MM.1S (cell line): ENCODE measurements around the gene CRIP2.

ENCODE experiments used
- DNase-seq: peaks from one replicate; pipeline ENCODE4 v3.0.0-alpha.2; 2015
- H2AFZ ChIP-seq: fragments of 300-600 bp; sonication (generic); 2 replicates; pipeline ENCODE4 v1.6.0; 2016; ENCODE audit warnings: antibody characterized with exemption, low read length
- H3F3A ChIP-seq: fragments of 300-600 bp; sonication (generic); 2 replicates; pipeline ENCODE4 v1.6.1; 2016; ENCODE audit warnings: mild to moderate bottlenecking, antibody characterized with exemption, low read length, moderate library complexity, mixed read lengths; ENCODE audit not compliant: insufficient read depth
- H3K27ac ChIP-seq: fragments of 300-600 bp; sonication (generic); 2 replicates; pipeline ENCODE4 v1.5.1; 2016; ENCODE audit warnings: mild to moderate bottlenecking, low read length
- H3K27me3 ChIP-seq: fragments of 300-600 bp; sonication (generic); replicated peaks from 2 replicates; pipeline ENCODE4 v1.6.0; 2016; ENCODE audit warnings: low read length; ENCODE audit not compliant: insufficient read depth
- H3K36me3 ChIP-seq: fragments of 300-600 bp; sonication (generic); replicated peaks from 2 replicates; pipeline ENCODE4 v1.6.1; 2016; ENCODE audit warnings: mild to moderate bottlenecking, low read length, mixed read lengths; ENCODE audit not compliant: insufficient read depth
- H3K4me1 ChIP-seq: fragments of 300-600 bp; sonication (generic); 2 replicates; pipeline ENCODE4 v1.6.1; 2016; ENCODE audit warnings: low read length, mixed read lengths
- H3K4me2 ChIP-seq: fragments of 300-600 bp; sonication (generic); 2 replicates; pipeline ENCODE4 v1.6.0; 2016; ENCODE audit warnings: low read depth, low read length
- H3K4me3 ChIP-seq: fragments of 300-600 bp; sonication (generic); 2 replicates; pipeline ENCODE4 v1.5.1; 2016; ENCODE audit warnings: low read length, mixed read lengths
- H3K79me2 ChIP-seq: fragments of 300-600 bp; sonication (generic); 2 replicates; pipeline ENCODE4 v1.6.1; 2016; ENCODE audit warnings: mixed run types, low read length, mixed read lengths
- H3K9ac ChIP-seq: fragments of 300-600 bp; sonication (generic); 2 replicates; pipeline ENCODE4 v1.6.1; 2016; ENCODE audit warnings: low read length, mixed read lengths
- H3K9me2 ChIP-seq: fragments of 300-600 bp; sonication (generic); replicated peaks from 2 replicates; pipeline ENCODE4 v1.6.1; 2016; ENCODE audit warnings: mild to moderate bottlenecking, low read length, mixed read lengths; ENCODE audit not compliant: insufficient read depth
- H3K9me3 ChIP-seq: fragments of 300-600 bp; sonication (generic); replicated peaks from 2 replicates; pipeline ENCODE4 v1.6.1; 2016; ENCODE audit warnings: mild to moderate bottlenecking, low read length, mixed read lengths; ENCODE audit not compliant: insufficient read depth
- H4K20me1 ChIP-seq: fragments of 300-600 bp; sonication (generic); 2 replicates; pipeline ENCODE4 v1.6.1; 2016; ENCODE audit warnings: mild to moderate bottlenecking, low read length, moderate library complexity, mixed read lengths; ENCODE audit not compliant: insufficient read depth
- CTCF ChIP-seq: fragments of 300-600 bp; sonication (generic); IDR thresholded peaks from 2 replicates; pipeline ENCODE4 v1.5.1; 2016; ENCODE audit warnings: antibody characterized with exemption, low read length, mixed read lengths
- EZH2 ChIP-seq: fragments of 300-600 bp; sonication (generic); optimal IDR thresholded peaks from 2 replicates; pipeline ENCODE3; 2017; ENCODE audit warnings: low read depth, mild to moderate bottlenecking, antibody characterized with exemption, low read length, mixed read lengths
- EZH2phosphoT487 ChIP-seq: fragments of 300-600 bp; sonication (generic); IDR thresholded peaks from 2 replicates; pipeline ENCODE4 v1.6.1; 2018; ENCODE audit warnings: antibody characterized with exemption, low read length

CRIP2 gene

GRCh38 chr14:105466531-105467248 lies 7.9 kb upstream of the CRIP2 start:
- DNase-seq = no peak
- Histone ChIP-seq H3F3A (no peaks in the 10 kb centered on the region), H3K4me3 (no peak overlapping the region), H3K27me3 (no peaks in the 10 kb centered on the region), H3K9me2 (no peaks in the 10 kb centered on the region), H3K9me3 (no peaks in the 10 kb centered on the region), H3K4me1 (no peaks in the 10 kb centered on the region), H3K36me3 (no peaks in the 10 kb centered on the region), H3K27ac (no peak overlapping the region), H2AFZ (no peak overlapping the region), H4K20me1 (no peaks in the 10 kb centered on the region), H3K79me2 (no peaks in the 10 kb centered on the region), H3K9ac (no peak overlapping the region), H3K4me2 (no peak overlapping the region)
- TF ChIP-seq EZH2 (no peak), CTCF (no peak), EZH2phosphoT487 (no peak)

DNA sequence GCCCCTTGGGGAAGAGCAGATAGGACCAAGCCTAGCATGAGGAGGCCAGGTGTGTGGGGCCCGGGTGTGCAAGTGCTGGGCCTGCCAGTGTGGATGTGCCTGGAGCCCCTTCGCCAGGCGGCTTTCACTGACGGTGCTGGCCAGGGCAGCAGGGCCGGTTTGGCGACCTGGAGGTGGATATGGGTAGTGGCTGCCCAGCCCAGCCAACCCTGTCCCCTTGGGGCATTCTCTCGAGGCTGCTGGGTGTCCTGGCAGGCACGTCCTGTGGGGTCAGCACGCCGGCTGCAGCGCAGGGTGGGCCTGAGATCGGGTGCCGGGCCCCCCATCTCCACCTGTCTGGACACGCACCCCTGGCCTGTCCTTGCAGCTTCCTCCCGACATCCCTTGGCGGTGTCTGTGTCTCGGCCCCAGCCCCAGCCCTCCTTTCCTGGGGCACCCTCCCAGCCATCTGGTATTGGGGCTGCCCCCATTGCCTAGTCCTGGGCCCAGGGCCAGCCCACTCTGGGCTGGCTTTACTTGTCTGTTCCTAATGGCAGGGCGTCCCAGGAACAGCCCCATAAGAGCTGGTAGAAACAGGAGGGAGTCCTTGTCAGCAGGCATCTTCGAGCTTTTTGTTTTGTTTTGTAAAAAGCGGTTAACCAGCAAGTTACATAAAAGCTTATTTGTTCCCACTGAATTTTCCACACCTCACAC lies 7.2 kb upstream of the CRIP2 start:
- Histone ChIP-seq H3K9me3 (no peaks in the 10 kb centered on the region), H3K4me2 (no peak overlapping the region), H3K4me3 (no peak overlapping the region), H3K79me2 (no peaks in the 10 kb centered on the region), H4K20me1 (no peaks in the 10 kb centered on the region), H2AFZ (no peak overlapping the region), H3K9ac (no peak overlapping the region), H3K9me2 (no peaks in the 10 kb centered on the region), H3F3A (no peaks in the 10 kb centered on the region), H3K27ac (no peak overlapping the region), H3K36me3 (no peaks in the 10 kb centered on the region), H3K4me1 (no peaks in the 10 kb centered on the region), H3K27me3 (no peaks in the 10 kb centered on the region)
- DNase-seq = no peak
- TF ChIP-seq EZH2 (no peak), EZH2phosphoT487 (no peak), CTCF (no peak)

GRCh38 chr14:105467942-105468471 lies 6.6 kb upstream of the CRIP2 start:
- no peaks in the 10 kb centered on the region for H3K36me3 ChIP-seq

More at GRCh38 chr14:105467942-105468471, 6.6 kb upstream of the CRIP2 start:
- Histone ChIP-seq H3K4me2 (no peak overlapping the region), H3K79me2 (no peaks in the 10 kb centered on the region), H3K4me3 (no peak overlapping the region), H3F3A (no peaks in the 10 kb centered on the region), H3K27ac (no peak overlapping the region), H3K4me1 (no peaks in the 10 kb centered on the region), H3K9me2 (no peaks in the 10 kb centered on the region), H2AFZ (no peak overlapping the region), H3K9ac (no peak overlapping the region), H3K9me3 (no peaks in the 10 kb centered on the region), H4K20me1 (no peaks in the 10 kb centered on the region), H3K27me3 (no peaks in the 10 kb centered on the region)
- DNase-seq = no peak
- no peak for TF ChIP-seq CTCF
- no peak for TF ChIP-seq EZH2phosphoT487
- no peak for TF ChIP-seq EZH2
